Kidney tubule cell (primary cell): Measurements from ENCODE around the gene PRKAG2.
"Not testable (repeated sequence)": the region's sequence is repeated elsewhere in the genome, so short reads cannot be mapped to it uniquely, and the experiment has no call there.

ENCODE experiments used
- DNase-seq: peaks from one replicate; pipeline ENCODE4 v3.0.0-alpha.2; 2018; ENCODE audit warnings: low spot score

Gene PRKAG2

DNA sequence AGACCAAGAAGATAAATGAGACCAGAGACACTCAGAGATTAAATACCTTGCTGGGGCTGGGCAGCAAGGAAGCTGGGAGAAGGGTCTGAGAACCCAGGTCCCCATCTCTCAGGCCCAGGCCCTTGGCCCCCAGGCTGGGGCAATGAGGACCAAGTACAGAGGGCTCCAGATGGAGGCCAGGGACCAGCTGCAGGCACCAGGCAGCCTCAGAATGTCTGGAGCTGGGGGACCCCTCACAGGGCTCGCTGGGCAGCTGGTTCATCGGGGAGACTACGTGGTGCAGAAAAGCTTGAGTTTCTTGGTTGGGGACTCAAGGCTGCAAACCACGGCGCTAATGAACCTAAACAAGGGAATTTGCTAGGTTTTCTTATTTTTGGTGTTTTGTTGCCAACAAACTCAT, 75.6 kb downstream of the PRKAG2 start:
- no peak for DNase-seq

DNA sequence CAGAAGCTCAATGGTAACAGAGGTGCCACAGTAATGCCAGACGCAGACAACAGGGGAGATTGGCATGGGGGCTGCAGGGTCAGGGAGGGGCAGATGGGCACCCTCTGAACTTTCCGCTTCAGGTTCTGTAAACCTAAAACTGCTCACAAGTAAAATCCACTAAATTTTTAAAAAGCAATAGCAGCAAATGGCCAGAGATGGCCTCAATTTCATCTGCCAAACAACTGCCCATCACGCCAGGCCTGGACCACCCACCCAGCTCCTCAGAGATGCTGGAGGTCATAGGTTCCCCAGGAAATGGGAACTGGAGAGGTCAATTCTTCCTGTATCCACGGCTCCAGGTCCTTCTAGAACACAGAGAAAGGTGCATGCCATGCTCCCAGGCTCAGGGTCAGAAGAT, 76.1 kb downstream of the PRKAG2 start:
- no peak for DNase-seq

DNA sequence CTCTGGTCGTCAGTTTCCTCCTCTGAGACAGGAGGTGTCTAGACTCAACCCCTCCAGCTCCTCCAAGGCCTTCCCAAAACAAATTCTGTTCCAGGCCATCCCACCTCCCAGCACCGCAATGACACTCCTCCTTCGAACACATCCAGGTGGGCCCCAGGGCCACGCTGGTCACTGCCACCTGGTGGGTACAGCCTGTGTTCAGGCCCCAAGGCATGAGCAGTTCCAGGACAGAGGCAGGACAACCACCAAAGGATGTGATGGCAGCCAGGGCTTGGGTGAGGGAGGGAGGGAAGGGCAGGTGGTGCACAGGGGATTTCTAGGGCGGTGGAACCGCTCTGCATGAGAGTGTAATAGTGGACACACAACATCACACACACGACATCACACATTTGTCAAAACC, 76.5 kb downstream of the PRKAG2 start:
- DNase-seq: no peak

DNA sequence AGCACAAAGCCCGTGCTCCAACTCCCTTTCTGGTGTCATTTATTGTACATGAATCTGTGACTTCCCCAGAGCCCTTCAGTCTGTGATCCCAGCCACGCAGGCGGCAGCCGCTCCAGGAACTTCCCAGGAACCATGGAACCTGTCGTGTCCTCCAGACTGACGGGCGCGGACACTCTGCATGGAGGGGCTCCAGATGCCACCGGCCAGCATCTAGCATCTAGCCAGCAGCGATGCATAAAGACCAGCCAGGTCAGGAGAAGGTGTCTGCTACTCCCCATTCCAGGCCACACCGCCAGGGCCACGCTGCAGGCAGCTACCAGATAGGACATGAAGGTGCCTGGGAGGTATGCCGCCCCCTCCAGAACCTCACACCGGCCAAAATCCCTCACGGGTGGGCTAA, 77.4 kb downstream of the PRKAG2 start:
- no peak for DNase-seq

DNA sequence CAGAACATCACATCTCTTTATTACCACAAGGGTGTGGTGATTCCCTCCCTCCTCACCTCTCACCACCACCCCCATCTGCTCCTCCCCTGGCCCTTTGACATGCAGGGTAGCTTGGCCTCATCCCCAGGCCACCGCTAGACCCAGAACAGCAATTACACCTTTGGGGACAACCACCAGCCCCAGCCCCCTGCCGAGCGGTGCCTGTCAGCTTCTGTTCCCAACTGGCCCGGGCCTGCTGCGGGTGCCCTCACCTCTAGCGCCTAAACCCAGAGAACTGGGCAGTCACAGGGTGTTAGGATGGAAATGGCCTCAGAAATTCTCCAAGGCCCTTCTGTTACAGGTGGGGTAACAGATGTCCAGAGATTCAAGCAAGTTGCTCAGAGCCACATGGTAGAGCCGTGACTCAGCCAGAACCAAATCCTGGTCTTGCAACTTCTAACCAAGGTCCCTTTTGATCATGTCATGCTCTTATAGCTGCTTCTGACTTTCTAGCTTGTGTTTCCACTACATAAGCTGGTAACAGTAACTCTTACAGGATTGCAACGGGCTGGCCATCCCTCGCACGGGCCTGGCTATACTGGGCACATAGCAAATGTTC, 78.0 kb downstream of the PRKAG2 start:
- DNase-seq: no peak

DNA sequence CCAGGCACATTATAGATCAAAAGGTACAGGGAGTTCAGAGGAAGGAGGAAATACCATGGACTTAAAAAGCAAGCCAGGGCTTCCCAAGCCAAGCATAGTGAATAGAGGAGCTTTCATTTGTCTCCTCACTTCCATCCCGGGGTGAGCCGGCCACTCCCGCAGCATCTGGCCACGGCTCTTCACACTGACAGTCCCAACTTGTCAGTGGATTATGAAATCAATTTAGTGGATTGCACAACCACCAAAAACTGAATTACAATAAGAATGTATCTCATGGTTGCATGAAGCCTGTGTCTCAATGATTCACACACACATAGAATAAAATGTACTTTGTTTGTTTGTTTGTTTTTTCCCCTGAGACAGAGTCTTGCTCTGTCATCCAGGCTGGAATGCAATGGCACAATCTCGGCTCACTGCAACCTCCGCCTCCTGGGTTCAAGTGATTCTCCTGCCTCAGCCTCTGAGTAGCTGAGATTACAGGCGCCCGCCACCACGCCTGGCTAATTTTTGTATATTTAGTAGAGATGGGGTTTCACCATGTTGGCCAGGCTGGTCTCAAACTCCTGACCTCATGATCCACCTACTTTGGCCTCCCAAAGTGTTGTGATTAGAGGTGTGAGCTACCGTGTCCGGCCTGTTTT, 79.1 kb downstream of the PRKAG2 start:
- not testable (repeated sequence) for DNase-seq

DNA sequence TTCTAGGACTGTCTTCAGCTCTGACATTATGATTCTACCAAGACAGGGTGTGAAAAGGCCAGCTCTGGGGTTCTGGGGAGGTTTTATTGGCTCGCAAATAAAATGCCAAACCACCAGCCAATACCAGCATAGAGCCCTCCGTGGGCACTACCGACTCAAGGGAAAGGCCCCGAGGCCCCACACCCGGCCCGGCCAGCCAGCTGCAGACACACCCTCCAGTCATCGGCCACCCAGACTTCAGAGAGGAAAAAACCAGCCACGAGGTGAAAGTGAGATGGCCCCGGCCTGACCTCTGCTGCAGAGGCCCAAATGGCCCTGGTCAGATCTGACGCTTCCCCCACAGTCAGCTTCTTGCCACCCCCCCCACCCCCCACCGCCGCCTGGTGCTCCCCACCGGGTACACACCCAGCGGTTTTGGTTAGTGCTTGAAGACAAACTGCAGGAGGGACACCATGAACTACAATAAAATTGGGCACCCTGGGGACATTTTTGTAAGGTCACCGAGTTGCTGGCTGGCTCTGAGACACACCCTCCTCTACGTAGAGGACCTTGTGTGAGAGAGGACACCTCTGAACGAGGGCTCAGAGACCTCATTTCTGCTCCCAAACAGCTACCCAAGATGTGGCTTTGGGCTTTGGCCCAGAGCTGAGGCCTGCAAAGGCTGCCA, 79.9 kb downstream of the PRKAG2 start:
- no peak for DNase-seq

DNA sequence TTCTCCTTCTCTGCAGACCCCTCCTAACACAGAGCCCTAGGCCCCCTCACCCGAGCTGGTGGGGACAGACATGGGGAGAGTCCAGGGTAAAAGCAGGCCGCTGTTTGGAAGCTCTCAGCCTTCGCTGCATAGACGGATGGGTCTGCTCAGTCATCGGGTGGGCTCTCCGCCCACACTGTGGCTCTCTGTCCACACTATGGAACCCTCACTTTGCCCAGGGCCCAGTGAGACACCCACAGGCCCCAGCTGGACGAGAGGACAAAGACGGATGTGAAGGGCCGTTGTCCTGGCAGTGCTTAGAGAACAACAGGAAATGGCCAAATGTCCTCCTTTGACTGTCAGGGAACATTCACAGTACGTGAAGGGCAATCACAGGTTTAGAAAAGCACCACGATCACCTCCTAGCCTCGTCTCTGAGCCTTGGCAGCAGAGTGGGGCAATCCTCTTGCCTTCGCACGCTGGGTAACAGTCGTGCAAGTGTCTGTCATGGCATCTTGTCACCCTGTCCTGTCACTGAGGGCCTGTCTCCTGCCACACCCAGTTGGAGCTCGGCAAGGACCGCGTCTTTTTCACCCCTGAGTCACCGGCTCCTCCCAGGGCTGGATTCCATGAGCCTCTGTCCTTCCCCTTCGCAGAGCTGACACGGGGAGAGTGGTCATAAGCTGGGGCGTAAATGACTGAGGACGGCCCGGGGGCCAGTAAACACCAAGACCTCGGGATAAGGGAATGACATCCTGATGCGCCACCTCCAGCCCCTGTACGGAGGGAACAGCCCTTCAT, 80.6 kb downstream of the PRKAG2 start:
- peak; percentile 21 for DNase-seq

DNA sequence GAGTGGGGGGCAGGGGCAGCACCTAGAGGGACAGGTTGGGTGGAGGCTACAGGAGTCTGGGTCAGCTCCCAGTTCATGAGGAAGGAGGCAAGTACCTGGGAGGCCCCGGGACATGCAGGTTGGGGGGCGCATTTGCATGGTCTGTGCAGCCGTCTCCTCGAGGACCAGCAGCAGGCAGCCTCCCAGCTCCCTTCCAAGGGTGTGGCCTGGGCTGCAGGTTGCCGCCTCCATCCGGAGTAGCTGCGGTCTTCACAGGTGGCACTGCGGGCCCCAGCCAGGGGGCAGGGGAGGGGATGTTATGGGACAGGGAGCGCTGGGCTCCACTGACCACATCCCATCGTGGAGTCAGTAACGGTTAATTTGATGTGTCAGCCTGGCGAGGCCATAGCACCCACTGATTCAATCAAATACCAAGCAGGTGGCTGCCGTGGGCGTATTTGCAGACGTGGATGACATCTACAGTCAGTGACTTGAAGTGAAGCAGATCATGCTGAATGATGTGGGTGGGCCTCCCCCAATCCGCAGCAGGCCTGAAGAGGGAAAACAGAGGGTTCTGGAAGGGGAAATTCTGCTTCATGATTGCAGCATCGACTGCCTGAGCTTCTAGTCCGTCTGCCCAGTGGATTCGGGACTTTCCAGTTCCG, 81.6 kb downstream of the PRKAG2 start:
- no peak for DNase-seq

DNA sequence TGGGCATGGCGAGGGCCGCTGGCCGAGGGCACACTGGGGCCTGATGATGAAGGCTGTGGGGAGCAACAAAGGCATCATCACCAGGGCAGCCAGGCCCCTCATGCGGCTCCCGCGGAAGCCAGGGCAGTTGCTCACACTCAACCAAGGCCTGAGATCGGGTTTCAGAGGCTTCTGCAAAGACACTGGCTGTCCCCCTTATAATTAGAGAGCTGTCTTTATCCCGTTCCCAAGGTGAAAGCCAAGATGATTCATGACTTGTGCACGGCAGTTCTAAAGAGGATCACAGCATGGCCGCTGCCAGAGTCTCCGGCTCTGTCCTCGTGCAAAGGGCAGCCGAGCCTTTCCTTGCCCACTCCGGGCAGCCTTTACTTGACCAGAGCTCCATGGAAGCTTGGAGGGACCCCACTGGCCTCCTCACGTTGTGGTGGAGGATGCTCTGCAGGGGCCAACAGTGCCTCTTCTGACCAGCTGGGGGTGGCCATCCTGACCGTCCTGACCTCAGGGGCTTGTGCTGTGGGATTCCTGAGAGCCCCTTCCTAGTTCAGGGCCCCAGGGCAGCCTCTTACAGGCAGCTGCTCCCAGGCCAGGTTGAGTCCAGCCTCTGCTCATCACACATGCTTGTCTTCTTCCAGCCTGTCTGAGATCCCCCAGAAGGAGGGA, 82.3 kb downstream of the PRKAG2 start:
- no peak for DNase-seq

DNA sequence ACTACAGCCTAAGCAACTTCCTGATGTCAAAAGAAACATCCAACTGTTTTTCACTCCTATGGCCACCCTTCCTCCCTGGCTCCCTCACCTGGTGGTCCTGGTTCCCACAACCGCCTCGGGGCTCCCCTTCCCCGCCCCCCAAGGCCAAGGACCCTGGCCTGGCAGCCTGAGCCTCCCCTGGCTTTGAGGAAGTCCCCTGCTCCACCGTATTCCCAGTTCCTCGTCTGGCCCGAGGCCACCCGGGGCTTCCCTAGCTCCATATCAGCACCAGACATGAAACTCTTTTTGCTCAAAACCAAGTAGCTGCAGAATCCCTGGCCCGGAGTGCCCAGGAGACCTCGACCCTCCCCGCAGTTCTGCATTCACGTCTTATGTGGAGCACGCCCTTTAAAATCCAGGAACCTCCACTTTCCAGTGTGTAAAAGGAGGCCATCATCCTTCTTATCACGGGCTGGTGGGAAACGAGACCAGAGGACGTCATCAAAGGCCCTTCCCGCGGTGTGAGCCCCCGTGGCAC, 82.9 kb downstream of the PRKAG2 start:
- no peak for DNase-seq

DNA sequence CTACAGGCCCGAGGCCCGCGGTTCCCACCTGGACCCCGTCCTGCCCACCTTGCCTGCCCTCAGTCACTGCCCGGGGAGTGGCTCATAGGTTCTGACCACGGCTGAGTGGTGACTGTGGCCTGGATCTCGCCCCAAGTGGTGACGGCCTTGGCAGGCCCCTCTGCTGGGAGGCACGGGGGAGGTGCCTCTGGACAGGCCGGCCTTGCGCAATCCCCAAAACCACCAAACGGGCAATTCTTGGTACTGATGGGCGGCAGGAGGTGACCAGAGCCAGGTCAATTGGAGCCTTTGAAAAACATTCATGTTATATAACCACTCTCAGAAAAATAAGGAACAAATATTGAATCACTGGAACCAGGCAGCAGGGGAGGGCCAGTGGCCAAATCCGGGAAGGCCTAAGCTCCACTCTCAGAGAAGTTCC, 83.4 kb downstream of the PRKAG2 start:
- no peak for DNase-seq

DNA sequence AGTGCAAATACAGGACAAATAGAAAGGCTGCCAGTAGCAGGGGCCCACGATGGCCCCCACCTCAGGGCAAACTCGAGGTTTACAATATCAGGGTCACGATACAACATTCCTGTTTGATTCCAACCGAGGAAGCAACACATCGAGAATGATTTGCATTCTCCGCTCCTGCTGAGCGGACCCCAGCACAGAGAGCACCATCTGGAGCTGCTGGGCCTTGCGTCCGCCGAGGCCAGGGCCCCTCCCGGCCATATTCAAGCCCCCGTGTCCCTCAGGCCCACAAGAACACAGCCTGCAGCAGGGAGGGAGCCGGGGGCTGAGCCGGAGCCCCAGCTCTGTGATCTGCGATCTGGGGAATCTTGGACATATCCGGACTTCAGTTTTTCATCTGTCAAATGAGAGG, 84.3 kb downstream of the PRKAG2 start:
- no peak for DNase-seq

DNA sequence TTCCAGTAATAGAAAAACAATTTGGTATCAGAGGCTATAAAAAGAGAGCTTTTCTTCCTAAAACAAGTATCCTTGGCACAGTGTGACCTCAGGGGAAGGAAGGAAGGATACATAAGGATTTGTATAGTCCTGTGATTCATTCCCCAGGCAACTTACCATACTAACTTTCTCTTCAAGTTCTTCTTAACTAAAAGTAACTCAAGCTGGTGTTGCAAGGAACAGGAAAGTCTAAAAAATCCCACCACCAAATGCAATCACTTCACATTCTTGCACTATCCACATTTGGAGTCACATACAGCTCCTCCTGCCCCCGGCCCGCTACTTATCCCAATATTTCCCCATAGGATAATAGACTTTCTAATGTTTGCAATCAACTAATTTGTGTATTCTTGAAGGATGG, 84.8 kb downstream of the PRKAG2 start:
- DNase-seq: no peak

DNA sequence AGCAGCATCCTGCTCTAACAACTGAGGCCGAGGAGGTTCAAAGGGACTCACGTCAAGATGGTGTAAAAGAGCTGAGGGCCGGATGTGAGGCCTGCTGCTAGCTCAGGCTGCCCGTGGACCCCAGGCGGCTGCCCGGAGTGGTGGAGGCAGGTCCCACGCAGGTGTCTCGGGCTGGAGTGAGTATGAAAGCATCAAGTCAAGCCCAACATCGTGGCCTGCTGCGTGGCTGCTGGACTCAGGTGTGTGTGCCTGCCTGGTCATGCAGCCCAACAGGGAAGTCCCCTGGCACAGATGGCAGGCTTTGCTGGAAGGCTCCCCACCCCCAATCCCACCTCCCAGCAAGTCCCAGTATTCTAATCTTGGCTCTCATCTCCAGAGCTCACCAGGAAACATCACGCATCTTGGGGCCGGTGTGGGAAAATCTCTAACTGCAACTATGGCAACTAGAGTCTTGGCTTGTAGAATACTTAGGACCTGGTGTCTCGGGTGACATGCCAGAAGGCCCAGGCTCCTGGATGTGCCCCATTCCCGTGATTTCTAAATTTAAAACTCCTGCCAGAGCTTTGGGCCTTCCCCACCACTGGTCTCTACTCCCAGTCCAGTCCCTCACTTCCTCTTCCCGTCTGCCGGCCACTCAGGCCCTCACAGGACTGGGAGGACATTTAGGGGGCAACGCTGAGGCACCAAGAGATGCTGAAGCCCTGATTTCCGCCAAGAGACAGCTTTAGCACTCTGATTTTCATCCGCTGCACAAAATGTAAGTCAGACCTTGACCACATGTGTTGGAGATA, 85.9 kb downstream of the PRKAG2 start:
- no peak for DNase-seq

DNA sequence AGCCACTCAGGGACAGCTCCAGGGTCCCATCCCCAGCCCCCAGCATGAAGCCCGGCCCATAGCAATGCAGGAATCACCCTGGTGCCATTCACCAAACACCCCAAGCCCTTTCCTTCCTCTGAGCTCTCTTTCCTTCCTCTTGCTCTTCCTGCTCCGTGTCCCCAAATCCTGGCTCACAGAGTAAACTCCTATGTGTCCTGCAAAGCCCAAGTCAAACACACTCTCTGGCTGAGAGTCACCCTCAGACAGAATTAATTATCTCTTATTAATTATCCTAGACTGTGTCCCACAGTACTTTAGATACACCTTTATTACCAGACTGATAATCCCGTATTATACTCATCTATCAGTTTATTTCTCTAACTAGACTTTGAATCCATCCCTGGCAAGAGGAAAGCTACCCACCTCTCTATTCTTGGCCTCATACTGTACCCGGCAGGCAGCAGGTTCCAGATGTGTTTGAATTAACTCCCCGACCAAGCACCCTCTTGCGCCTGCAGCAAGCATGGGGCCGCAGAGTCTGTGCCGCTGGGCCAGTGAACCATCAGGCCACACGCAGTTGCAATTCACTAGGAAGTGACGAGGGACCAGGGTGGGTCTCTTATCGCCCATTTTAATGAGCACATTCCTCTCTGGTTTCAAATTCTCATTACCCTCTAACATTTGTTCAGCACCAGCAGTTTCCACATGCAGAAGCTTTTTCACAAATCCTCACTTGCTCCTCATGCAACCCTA, 86.7 kb downstream of the PRKAG2 start:
- DNase-seq: no peak

DNA sequence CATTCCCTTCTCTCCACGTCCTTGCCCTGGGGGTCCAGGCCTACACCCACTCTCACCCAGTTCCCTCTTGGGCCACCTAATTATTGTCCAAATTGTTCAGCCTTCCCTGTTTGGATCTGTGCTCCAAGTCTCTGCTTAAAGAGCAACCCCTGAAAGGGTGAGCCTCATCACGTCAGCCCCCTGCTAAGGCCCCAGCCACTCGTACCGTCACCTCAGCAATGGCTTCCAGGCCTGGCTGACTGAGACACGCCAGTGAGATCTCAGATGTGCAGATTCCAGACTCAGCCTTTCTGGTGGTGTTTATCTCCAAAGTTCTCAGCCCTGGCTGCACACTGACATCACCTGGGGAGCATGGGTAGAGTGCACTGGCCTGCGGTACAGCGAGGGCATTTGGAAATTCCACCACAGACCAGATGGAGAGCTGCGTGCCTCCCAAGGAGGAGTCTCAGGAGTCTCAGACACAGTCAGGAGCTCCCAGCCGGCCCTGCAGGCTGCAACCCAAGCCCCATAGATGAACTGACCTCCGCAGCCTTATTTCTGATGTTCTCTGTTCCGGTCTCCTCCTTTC, 87.5 kb downstream of the PRKAG2 start:
- no peak for DNase-seq

DNA sequence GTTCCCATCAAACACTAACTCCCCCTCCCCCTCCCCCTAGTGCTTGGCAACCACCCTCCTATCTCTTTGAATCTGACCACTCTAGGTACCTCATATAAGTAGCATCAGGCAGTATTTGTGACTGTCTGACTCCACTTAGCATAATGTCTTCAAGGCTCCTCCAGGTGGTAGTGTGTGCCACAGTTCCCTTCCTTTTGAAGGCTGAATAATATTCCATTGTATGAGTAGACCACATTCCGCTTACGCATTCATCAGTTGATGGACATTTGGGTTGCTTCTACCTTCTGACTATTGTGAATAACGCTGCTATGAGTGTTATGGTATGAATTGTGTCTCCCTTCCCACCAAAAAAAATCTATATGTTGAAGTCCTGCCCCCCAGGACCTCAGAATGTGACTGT, 89.6 kb downstream of the PRKAG2 start:
- DNase-seq: no peak

DNA sequence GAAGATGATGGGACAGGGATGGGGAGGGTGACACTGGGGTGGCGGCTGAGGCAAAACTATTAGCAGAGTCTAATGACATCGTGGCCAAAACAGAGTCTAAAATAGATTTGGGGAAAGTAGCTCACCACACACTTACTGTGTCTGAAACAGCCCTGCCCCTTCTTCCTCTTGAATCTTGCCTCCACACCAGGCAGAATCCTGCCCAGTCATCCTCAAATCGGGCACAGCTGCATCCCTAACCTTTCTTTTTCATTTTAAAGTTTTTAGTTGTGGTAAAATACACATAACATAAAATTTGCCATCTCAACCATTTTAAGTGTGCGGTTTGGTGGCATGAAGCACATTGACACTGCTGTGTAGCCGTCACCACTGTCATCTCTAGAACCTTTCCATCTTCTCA, 90.0 kb downstream of the PRKAG2 start:
- DNase-seq: no peak

DNA sequence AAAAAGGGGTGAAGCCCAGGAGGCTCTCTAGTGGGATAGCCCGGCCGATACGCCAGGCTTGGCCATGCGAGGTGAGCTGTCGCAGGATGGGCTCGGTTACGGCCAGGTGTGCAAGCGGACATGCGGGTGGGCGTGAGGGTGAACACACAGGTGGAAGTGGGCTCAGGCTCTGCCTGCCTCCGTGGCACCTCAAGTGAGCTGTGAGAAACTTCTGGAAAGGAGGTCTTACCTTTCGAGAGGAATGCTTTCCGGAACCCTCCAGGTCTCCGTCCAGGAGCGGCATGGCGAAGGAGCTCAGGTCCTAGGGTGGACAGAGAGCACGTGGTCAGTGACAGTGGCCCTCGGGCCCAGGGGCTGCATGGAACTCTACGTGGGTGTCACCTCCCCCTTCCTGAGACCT, 90.7 kb downstream of the PRKAG2 start:
- DNase-seq: no peak
